ENCODE results near the gene NUDT16L1. TPM values are rescaled to one million over a fixed set of nuclear protein-coding genes. Genes with fewer than 3 reads are reported as not detected.

Gene NUDT16L1
- polyA plus RNA-seq, 3 donors, result 46.2 to 55.8 (median 55.0) TPM

- no peak for DNase-seq
These were observed 13.3 kb upstream of the NUDT16L1 start for GRCh38 chr16:4679850-4680636.

DNA sequence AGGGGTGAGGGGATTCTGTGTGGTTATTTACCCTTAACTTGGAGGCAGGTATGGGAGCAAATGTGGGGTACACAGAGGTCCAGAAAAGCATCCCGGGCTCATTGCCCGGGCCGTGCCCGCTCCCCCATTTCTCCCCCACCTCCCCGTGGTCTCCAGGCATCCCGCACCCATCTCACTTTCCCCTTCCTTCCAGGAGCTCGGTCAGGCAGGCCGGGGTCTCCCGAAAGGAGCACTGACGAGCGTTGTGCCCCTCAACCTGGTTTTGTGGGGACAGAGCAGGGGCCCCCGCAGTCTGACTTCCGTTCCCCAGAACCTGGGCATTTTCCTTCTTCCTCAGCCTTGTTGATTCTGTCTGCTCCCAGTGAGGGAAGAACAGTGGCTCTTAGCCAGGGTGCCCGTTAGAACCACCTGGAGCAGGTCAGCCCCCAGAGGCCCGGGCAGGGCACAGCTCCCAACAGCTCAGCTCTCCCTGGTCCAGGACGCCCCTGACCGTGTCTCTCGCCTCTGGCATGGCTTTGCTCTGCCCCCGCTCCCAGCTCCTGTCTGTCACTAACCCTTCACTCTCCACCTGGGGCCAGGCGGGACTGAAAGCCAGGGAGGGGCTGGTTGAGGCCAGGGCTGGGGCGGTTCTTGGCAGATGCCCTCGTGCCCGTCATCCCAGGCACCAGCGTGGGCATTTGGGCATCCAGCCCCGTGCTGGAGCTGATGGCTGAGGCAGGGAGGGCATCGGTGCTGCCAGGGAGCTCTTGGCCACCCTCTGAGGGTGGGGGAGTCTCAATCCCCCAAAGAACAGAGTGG is 12.5 kb upstream of the NUDT16L1 start:
- DNase-seq, result no peak

- no peak for DNase-seq
These were observed 11.8 kb upstream of the NUDT16L1 start for GRCh38 chr16:4681471-4682083.

DNA sequence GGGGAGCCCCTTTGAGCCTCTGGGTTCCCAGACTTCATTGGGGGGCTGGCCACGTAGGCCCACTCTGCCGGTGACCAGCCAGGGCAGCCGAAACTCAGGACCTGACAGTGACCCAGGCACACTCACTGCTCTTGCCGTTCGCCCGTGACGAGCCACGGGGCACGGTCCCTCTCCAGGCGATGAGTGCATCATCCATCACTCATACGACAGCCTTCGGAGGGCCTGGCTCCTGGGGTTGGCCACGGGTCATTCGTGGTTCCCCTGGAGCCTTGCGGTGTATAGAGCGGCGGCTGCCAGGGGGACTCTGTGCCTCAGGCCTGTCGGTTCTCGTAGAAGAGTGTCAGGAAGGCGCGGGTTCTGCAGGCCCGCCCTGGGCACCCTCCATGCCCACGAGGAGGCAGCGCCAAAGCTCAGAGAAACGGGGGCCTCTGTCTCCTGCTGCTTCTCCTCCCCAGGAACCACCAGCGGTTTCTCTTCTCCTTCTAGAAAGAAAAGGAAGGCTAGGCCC is 11.2 kb upstream of the NUDT16L1 start:
- no peak for DNase-seq

GRCh38 chr16:4682616-4683254 is 10.6 kb upstream of the NUDT16L1 start:
- DNase-seq, result peak; percentile 78

GRCh38 chr16:4683255-4684057 is 9.9 kb upstream of the NUDT16L1 start:
- peak; percentile 37 for DNase-seq

DNA sequence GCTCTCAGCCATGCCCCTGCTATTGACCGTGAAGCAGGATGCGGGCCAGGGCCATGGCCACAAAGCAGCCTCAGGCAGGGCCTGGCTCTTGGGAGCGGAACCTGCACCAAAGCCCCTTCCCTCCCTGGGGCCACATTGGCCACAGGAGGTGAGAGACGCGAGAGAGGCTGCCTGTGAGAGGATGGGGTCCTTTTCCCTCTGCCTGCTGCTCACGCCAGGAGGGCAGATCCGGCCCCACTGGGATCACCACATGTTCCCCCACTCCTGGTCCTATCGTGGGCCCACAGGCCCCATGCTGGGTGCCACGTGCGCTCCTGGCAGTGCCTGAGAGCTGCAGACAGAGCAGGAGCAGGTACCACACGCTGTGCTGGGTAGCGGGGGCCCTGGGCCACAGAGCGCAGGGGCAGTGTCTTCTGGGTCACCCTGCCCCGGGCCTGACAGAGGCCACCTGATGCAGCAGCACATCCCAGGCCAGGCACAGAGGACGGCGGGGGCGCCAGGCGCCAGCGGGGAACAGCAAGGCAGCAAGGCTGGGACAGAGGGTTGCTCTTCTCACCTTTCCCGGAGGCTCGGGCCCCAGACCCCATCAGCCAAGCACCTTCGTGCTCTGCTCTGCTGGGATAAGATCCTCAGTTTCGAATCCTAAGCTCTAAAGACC is 9.2 kb upstream of the NUDT16L1 start:
- no peak for DNase-seq

GRCh38 chr16:4684763-4685162 is 8.6 kb upstream of the NUDT16L1 start:
- DNase-seq, result no peak

DNA sequence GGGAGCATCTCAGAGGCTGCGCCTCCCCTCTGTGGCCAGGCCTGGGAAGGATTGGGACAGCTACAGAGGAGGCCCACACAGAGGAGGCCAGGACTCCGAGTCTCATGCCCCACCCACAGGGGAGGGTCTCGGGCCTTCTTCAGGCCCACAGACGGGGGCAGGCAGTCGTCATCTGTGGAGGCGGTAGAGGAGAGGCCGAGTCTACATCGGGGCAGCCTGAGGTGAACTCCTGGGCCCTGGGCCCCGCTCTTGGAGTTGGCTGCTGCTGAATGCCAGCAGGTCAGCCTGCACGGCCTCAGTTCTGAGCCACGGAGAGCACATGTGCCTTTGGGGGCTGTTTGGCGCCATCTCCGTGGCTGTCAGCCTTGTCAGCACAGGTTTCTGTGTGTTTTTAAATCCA is 8.1 kb upstream of the NUDT16L1 start:
- DNase-seq, result no peak

DNA sequence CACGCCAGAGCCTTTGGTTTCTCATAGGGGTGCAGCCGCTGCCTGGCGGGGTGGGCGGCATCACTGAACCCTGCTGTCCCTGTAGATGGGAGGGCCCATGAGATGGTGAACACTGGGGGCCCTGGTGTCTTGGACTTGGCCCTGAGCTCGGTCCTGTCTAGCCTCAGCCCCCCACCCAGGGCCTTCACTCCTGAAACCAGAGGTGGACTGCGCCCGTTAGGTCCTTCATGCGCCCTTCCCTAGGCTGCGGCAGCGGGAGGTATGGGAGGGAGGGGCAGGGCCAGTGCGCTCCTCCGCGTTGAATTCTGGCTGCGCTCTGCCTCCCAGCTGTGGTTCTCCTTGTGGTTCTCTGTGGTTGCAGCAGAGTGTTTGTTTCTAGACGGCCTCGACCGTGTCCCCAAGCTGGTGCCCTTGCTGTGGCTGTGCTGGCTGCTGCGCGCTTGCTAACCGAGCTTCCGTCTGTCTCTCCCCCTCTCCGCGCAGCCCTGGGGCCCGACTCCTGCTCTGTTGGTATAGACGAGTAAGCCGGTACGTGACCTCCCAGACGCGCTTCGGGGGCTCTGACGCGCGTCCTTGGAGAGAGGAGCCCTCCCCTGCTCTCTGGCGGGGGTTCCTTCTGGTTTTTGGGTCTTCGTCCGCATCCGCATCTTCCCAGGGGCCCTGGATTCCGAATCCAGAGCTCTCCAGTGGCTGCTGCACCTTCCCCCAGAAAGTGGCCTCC is 7.4 kb upstream of the NUDT16L1 start:
- no peak for DNase-seq

DNA sequence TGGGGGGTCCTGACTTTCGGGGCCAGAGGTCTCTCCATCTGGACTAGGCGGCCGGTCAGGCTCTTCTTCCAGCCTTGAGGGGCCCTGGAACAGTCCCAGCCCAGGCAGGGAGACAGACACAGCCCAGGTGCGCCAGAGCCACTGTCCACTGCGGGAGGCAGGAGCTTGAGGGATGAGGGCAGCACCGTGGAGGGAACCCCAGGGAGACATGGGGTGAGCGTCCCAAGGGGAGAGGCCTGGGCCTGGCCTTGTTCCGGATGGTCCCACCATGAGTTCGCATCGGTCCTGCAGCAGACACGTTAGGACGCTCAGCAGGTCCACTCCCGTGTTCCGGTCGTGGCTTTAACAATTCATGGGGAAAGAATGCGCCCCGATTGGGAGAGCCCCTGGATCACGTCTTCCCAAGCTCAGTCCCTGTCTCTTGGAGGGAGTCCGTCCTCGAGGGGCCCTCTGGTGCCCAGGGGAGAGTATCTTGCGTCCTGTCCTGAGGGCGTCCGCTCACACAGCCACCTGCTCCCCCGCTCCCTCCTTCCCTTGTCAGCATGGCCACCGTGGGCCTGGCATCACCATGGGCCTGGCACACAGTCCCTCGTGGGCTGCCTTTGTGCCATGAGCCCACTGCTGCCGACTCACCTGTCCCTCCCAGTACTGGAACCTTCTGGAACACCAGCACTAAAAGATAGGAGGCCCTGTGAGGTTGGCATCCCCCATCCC is 6.7 kb upstream of the NUDT16L1 start:
- no peak for DNase-seq

- DNase-seq, result no peak
These were observed 5.9 kb upstream of the NUDT16L1 start for GRCh38 chr16:4687416-4687815.

- DNase-seq, result no peak
These were observed 5.3 kb upstream of the NUDT16L1 start for GRCh38 chr16:4687946-4688673.

DNA sequence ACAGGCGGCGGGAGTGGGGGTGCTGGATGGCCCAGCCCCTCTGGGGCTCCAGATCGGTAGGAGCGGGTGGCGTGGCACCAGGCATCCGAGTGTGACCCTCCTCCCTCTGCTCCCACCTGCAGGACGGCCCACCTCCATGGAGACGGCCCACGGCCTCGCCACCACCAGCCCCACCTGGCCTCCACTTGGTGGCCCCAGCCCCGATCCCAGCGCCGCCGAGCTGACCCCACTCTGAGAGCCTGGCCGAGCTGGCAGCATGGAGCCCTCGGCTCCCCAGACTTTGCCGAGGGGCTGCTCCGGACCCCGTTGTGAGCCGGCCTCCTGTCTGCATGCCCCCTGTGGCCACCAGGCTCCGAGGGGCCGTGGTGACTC is 4.7 kb upstream of the NUDT16L1 start:
- DNase-seq, result no peak

DNA sequence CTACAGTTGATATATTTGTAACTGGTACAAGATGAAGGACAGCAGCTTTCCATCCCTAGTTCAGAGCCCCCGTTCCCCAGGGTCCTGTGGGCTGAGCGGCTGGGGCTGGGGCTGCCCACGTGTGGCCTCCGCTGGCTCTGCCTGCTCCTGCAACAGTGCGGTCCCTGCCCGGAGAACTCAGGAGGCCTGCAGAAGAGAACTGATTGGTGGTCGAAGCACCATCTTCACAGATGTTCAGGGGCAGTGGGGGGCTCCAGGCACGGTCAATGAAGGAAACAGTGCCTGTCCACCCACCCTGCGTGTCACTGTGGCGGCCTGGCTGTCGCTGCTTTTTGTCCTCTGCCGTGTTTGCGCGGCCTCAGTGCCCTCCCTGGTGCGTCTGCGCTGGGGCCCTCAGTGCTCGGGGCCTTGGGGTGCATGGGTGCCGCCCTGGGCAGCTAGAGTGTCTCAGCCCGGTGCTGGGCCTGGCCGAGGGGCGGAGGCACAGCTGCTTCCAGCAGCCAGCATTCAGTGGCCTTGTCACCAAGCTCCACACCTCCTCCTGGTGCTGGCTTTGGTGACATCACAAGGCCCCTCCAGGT is 4.2 kb upstream of the NUDT16L1 start:
- DNase-seq, result no peak

- no peak for DNase-seq
These were observed 3.3 kb upstream of the NUDT16L1 start for GRCh38 chr16:4689864-4690704.

- no peak for DNase-seq
These were observed 2.3 kb upstream of the NUDT16L1 start for GRCh38 chr16:4690946-4691665.

All from renal pelvis (tissue), 4 donors.